Psoas muscle (tissue), 8 donors: ENCODE data around the gene LSS. TPM values are rescaled to one million over a fixed set of nuclear protein-coding genes. Genes with fewer than 3 reads are reported as not detected.
"Not testable (repeated sequence)": the region's sequence is repeated elsewhere in the genome, so short reads cannot be mapped to it uniquely, and the experiment has no call there.

Experiments
- ATAC-seq, 4 donors: fragments of 200-7000 bp; cut with Tn5 transposase; one replicate each; pipeline ENCODE4 v1.9.1; 2020; ENCODE audit warnings: moderate library complexity in 3 of 4, mild to moderate bottlenecking in 2 of 4
- DNase-seq, 2 donors: peaks; one replicate each; pipeline ENCODE4 v3.0.0-alpha.2; 2020
- H3K27ac ChIP-seq: fragments of 200-600 bp; one replicate; pipeline ENCODE4 v1.8.0; 2022
- H3K27me3 ChIP-seq, 3 donors: fragments of 200-600 bp in 1 of 3; one replicate each; pipeline versions ENCODE4 v1.6.1 to v1.8.0; 2013 to 2022; ENCODE audit warnings: low read length in 2 of 3, mild to moderate bottlenecking in 2 of 3, moderate library complexity in 1 of 3; ENCODE audit not compliant: insufficient read depth in 3 of 3
- H3K36me3 ChIP-seq, 2 donors: fragments of 200-600 bp in 1 of 2; one replicate each; pipeline versions ENCODE4 v1.6.1 to v1.8.0; 2013 to 2022; ENCODE audit warnings: low read depth in 1 of 2, mild to moderate bottlenecking in 1 of 2, moderate library complexity in 1 of 2; ENCODE audit not compliant: insufficient read depth in 1 of 2
- H3K4me1 ChIP-seq: fragments of 200-600 bp; one replicate; pipeline ENCODE4 v1.8.0; 2022
- H3K4me3 ChIP-seq: fragments of 200-600 bp; one replicate; pipeline ENCODE4 v1.8.0; 2022; ENCODE audit warnings: mild to moderate bottlenecking
- H3K9me3 ChIP-seq: fragments of 200-600 bp; one replicate; pipeline ENCODE4 v1.8.0; 2022
- CTCF ChIP-seq: fragments of 200-600 bp; IDR thresholded peaks from one replicate; pipeline ENCODE4 v1.8.0; 2022; ENCODE audit warnings: antibody characterized with exemption
- WGBS, 3 donors: extraction: QIAGEN DNeasy Blood & Tissue Kit; methylation state at CpG; one replicate each; pipeline versions ENCODE4 v1.1.6 to v1.1.7; 2013; 5-methylcytosine and 5-hydroxymethylcytosine counted together
- intact Hi-C, 2 donors: fragments of 100-400 bp; cut with DNase I; formaldehyde crosslinking; loops; one replicate each; pipeline versions ENCODE4 v1.11.0 to v1.14.2; 2022
- polyA plus RNA-seq, 3 donors: library from polyadenylated mRNA; stranded (reverse); fragments of 200-250 nt; gene quantifications; one replicate each; pipeline ENCODE4 v1.2.3, GENCODE V29; 2013
- total RNA-seq, 4 donors: library from RNA; stranded (reverse); fragmentation: NEBNext Ultra II Directional in 2 of 4; extraction: Animal tissue kit (Norgen Biotek cat#: 25700) in 2 of 4; gene quantifications; one replicate each; pipeline versions ENCODE4 v1.2.1 to v1.2.4, GENCODE V29; 2021 to 2023
- donor health status: healthy with polysubstance abuse.
- donor health status: DM: no; HTN: no; CAD: no; lungs with moderate emphysema.
- donor health status: Bipolar disorder and iron deficiency.
- donor health status: healthy.
- donor health status: DM: yes; HTN: yes; CAD: no.
- donor health status: DM: no; HTN: no; CAD: no.
- donor health status: DM: no; HTN: no; CAD: no.
- donor health status: DM: yes; HTN: yes; CAD: no.

Gene LSS
- total and polyA plus RNA-seq, 7 donors: 10.7 to 31.5 (median 24.8) TPM

GRCh38 chr21:46150073-46150472 is 78.5 kb downstream of the LSS start:
- H3K9me3 ChIP-seq: no peaks in the 10 kb centered on the region
- DNase-seq: peak in 1 of 2 donors; percentile 49
- 49 to 50% (median 50%) methylated on average over 18 to 19 of the region's 19 CpGs for whole genome bisulfite sequencing, 3 donors
- H3K27ac ChIP-seq: no peak overlapping the region
- intact Hi-C loops: no loop called here
- H3K4me3 ChIP-seq: no peak overlapping the region
- no peaks in the 10 kb centered on the region for H3K4me1 ChIP-seq
- H3K27me3 ChIP-seq: peaks cover 0 to 3% (median 0%) of the 10 kb centered on the region in 3 donors
- no peak for TF ChIP-seq CTCF
- no peak for ATAC-seq
- no peaks in the 10 kb centered on the region for H3K36me3 ChIP-seq

GRCh38 chr21:46149205-46149901 is 79.2 kb downstream of the LSS start:
- Histone ChIP-seq H3K9me3 (no peaks in the 10 kb centered on the region), H3K4me1 (no peaks in the 10 kb centered on the region), H3K4me3 (no peak overlapping the region), H3K36me3 (no peaks in the 10 kb centered on the region), H3K27me3 (peaks cover 0 to 3% (median 0%) of the 10 kb centered on the region in 3 donors), H3K27ac (no peak overlapping the region)
- WGBS, 3 donors: 85 to 87% (median 86%) methylated on average over 22 of the region's 22 CpGs
- no peak for ATAC-seq
- TF ChIP-seq CTCF: no peak
- DNase-seq: no peak
- intact Hi-C loops: loop anchor here in 1 of 2 donors (10.0 kb wide), 1 partner anchor 135 kb away; the partner anchor contains the start of genes MCM3AP and YBEY

GRCh38 chr21:46148106-46148505 is 80.5 kb downstream of the LSS start:
- intact Hi-C loops: loop anchor here in 1 of 2 donors (10.0 kb wide), 1 partner anchor 137 kb away; the partner anchor contains the start of genes MCM3AP and YBEY
- ATAC-seq: no peak
- TF ChIP-seq CTCF: no peak
- no peak overlapping the region for H3K27ac ChIP-seq
- H3K9me3 ChIP-seq: no peaks in the 10 kb centered on the region
- 79 to 88% (median 81%) methylated on average over 11 of the region's 11 CpGs for WGBS, 3 donors
- H3K4me1 ChIP-seq: no peaks in the 10 kb centered on the region
- H3K36me3 ChIP-seq: no peaks in the 10 kb centered on the region
- peaks cover 0 to 3% (median 0%) of the 10 kb centered on the region in 3 donors for H3K27me3 ChIP-seq
- no peak for DNase-seq
- H3K4me3 ChIP-seq: no peak overlapping the region

- H3K36me3 ChIP-seq, H3K27ac ChIP-seq, H3K4me3 ChIP-seq, H3K4me1 ChIP-seq, H3K9me3 ChIP-seq, H3K27me3 ChIP-seq, ATAC-seq: not testable (repeated sequence)
- intact Hi-C loops: loop anchor here in 1 of 2 donors (10.0 kb wide), 1 partner anchor 137 kb away; the partner anchor contains the start of genes MCM3AP and YBEY
- DNase-seq: peak; percentile 22 to 46
- TF ChIP-seq CTCF: peak; percentile 24
- 81 to 86% (median 81%) methylated on average over 12 of the region's 12 CpGs for WGBS, 3 donors
Measured at GRCh38 chr21:46147429-46147828, 81.1 kb downstream of the LSS start.
